ENCODE results near the gene HPSE2. TPM values are rescaled to one million over a fixed set of nuclear protein-coding genes. Genes with fewer than 3 reads are reported as not detected.

The HPSE2 gene
- total and polyA plus RNA-seq, 12 donors = 0.04 to 0.24 (median 0.13) TPM; not detected in 6

- Histone ChIP-seq H3K36me3 (no peaks in the 10 kb centered on the region), H3K27me3 (peaks cover 0 to 5% (median 0%) of the 10 kb centered on the region in 7 donors), H3K27ac (no peak overlapping the region), H3K4me1 (no peaks in the 10 kb centered on the region), H3K9me3 (no peaks in the 10 kb centered on the region), H3K4me3 (no peak overlapping the region)
- 77 to 85% methylated on average over 5 of the region's 5 CpGs for WGBS, 2 donors
- no peak for ATAC-seq
- no peak for TF ChIP-seq CTCF (IDR thresholded peaks at IDR 0.05)
- no peak for DNase-seq
- intact Hi-C loops (cut with DNase I) = no loop called here
Observed at GRCh38 chr10:98638920-98639319, 596.7 kb downstream of the HPSE2 start.

- DNase-seq (no peak), ATAC-seq (no peak)
- Histone ChIP-seq H3K4me3 (no peak overlapping the region), H3K27ac (no peak overlapping the region), H3K36me3 (no peaks in the 10 kb centered on the region), H3K4me1 (no peaks in the 10 kb centered on the region), H3K9me3 (no peaks in the 10 kb centered on the region), H3K27me3 (peaks cover 0 to 9% (median 0%) of the 10 kb centered on the region in 7 donors)
- no peak for TF ChIP-seq CTCF (IDR thresholded peaks at IDR 0.05)
- intact Hi-C loops (cut with DNase I) = no loop called here
Observed at GRCh38 chr10:98636921-98637329, 598.7 kb downstream of the HPSE2 start.

GRCh38 chr10:98632456-98633150 lies 603.0 kb downstream of the HPSE2 start:
- no peaks in the 10 kb centered on the region for H3K9me3 ChIP-seq
- peaks cover 0 to 9% (median 0%) of the 10 kb centered on the region in 7 donors for H3K27me3 ChIP-seq
- DNase-seq (no peak), ATAC-seq (no peak)
- H3K27ac ChIP-seq = no peak overlapping the region
- no peak for TF ChIP-seq CTCF (IDR thresholded peaks at IDR 0.05)
- whole genome bisulfite sequencing, 2 donors = 70 to 84% methylated on average over 7 of the region's 7 CpGs
- no peaks in the 10 kb centered on the region for H3K36me3 ChIP-seq
- H3K4me1 ChIP-seq = no peaks in the 10 kb centered on the region
- no peak overlapping the region for H3K4me3 ChIP-seq
- intact Hi-C loops (cut with DNase I) = no loop called here

- TF ChIP-seq CTCF (IDR thresholded peaks at IDR 0.05) = no peak
- intact Hi-C loops (cut with DNase I) = no loop called here
- no peak for DNase-seq
- 82 to 94% methylated on average over 1 of the region's 1 CpG for WGBS, 2 donors
- H3K27me3 ChIP-seq = no peaks in the 10 kb centered on the region
- no peak overlapping the region for H3K4me3 ChIP-seq
- no peaks in the 10 kb centered on the region for H3K36me3 ChIP-seq
- ATAC-seq = peak in 1 of 8 donors; percentile 62
- H3K9me3 ChIP-seq = no peaks in the 10 kb centered on the region
- no peak overlapping the region for H3K27ac ChIP-seq
- H3K4me1 ChIP-seq = no peaks in the 10 kb centered on the region
Observed at GRCh38 chr10:98628206-98628605, 607.4 kb downstream of the HPSE2 start.

All from heart right ventricle (tissue), 16 donors.